ENCODE results near the gene KRT5.

GRCh38 chr12:52524241-52524897, 4.2 kb upstream of the KRT5 start:
- TF ChIP-seq EZH2 (IDR thresholded peaks at IDR 0.05; ENCODE audit: insufficient read depth, poor library complexity, severe bottlenecking) = no peak
- no peak for TF ChIP-seq EZH2phosphoT487 (IDR thresholded peaks at IDR 0.05; ENCODE audit: insufficient read depth, low read depth)

Measured in GM23248 (cell line).